Measurements from ENCODE around the gene VWCE. TPM values are rescaled to one million over a fixed set of nuclear protein-coding genes. Genes with fewer than 3 reads are reported as not detected.

VWCE gene
- total and polyA plus RNA-seq, 10 of the 15 experiments (the other 5 are each of a cell fraction or from before 2014, with no cell fraction given), result 0.10 to 4.9 (median 2.4) TPM

DNA sequence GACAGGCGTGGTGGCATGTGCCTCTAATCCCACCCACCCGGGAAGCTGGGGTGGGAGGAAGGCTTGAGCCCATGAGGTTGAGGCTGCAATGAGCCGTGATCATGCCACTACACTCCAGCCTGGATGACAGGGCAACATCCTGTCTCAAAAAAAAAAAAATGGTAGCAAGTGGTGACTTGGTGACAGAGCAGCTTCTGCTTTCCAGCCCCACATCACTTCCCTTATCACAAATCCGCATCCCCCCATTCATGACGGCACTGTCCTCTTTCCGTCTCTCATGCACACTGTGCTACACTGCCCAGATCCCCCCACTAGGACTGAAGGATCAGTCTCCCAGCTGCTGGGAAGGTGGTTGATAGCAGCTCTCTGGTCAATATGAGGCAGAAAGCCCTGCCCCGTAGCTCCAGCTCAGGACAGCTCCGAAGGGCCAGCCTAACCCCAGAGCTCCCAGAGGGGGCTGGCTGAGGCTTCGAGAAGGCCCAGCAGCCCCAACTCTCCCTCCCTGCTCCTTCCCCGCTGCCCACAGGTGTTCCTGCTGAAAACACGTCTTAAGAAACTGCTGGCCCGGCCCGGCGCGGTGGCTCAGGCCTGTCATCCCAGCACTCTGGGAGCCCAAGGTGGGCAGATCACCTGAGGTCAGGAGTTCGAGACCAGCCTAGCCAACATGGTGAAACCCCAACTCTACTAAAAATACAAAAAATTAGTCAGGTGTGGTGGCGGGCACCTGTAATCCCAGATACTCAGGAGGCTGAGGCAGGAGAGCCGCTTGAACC lies 38.2 kb downstream of the VWCE start (continued):
- TF ChIP-seq, protein P1, sequence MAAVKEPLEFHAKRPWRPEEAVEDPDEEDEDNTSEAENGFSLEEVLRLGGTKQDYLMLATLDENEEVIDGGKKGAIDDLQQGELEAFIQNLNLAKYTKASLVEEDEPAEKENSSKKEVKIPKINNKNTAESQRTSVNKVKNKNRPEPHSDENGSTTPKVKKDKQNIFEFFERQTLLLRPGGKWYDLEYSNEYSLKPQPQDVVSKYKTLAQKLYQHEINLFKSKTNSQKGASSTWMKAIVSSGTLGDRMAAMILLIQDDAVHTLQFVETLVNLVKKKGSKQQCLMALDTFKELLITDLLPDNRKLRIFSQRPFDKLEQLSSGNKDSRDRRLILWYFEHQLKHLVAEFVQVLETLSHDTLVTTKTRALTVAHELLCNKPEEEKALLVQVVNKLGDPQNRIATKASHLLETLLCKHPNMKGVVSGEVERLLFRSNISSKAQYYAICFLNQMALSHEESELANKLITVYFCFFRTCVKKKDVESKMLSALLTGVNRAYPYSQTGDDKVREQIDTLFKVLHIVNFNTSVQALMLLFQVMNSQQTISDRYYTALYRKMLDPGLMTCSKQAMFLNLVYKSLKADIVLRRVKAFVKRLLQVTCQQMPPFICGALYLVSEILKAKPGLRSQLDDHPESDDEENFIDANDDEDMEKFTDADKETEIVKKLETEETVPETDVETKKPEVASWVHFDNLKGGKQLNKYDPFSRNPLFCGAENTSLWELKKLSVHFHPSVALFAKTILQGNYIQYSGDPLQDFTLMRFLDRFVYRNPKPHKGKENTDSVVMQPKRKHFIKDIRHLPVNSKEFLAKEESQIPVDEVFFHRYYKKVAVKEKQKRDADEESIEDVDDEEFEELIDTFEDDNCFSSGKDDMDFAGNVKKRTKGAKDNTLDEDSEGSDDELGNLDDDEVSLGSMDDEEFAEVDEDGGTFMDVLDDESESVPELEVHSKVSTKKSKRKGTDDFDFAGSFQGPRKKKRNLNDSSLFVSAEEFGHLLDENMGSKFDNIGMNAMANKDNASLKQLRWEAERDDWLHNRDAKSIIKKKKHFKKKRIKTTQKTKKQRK (IDR thresholded peaks at IDR 0.05; ENCODE audit: low read depth, low read length), result no peak
- TF ChIP-seq, protein P2, sequence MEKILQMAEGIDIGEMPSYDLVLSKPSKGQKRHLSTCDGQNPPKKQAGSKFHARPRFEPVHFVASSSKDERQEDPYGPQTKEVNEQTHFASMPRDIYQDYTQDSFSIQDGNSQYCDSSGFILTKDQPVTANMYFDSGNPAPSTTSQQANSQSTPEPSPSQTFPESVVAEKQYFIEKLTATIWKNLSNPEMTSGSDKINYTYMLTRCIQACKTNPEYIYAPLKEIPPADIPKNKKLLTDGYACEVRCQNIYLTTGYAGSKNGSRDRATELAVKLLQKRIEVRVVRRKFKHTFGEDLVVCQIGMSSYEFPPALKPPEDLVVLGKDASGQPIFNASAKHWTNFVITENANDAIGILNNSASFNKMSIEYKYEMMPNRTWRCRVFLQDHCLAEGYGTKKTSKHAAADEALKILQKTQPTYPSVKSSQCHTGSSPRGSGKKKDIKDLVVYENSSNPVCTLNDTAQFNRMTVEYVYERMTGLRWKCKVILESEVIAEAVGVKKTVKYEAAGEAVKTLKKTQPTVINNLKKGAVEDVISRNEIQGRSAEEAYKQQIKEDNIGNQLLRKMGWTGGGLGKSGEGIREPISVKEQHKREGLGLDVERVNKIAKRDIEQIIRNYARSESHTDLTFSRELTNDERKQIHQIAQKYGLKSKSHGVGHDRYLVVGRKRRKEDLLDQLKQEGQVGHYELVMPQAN (conservative IDR thresholded peaks at IDR 0.05), result no peak
- TF ChIP-seq, protein P3, sequence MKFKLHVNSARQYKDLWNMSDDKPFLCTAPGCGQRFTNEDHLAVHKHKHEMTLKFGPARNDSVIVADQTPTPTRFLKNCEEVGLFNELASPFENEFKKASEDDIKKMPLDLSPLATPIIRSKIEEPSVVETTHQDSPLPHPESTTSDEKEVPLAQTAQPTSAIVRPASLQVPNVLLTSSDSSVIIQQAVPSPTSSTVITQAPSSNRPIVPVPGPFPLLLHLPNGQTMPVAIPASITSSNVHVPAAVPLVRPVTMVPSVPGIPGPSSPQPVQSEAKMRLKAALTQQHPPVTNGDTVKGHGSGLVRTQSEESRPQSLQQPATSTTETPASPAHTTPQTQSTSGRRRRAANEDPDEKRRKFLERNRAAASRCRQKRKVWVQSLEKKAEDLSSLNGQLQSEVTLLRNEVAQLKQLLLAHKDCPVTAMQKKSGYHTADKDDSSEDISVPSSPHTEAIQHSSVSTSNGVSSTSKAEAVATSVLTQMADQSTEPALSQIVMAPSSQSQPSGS (IDR thresholded peaks at IDR 0.05; ENCODE audit: low read length), result no peak
- TF ChIP-seq SMAD1 (IDR thresholded peaks at IDR 0.05; ENCODE audit: low read depth, partially characterized antibody) (no peak), MEF2B (IDR thresholded peaks at IDR 0.05; ENCODE audit: partially characterized antibody, poor library complexity, severe bottlenecking) (no peak), BRCA1 (IDR thresholded peaks at IDR 0.05; ENCODE audit: low read depth, low read length) (no peak), EGR1 (IDR thresholded peaks at IDR 0.05; ENCODE audit: borderline replicate concordance in 1 of 2, low read depth in 2 of 2, low read length in 2 of 2) (no peak), SIX5 (IDR thresholded peaks at IDR 0.05; ENCODE audit: low read depth, low read length, severe bottlenecking) (no peak), ZBED1 (IDR thresholded peaks at IDR 0.05; ENCODE audit: borderline replicate concordance) (no peak)
- TF ChIP-seq, protein P4, sequence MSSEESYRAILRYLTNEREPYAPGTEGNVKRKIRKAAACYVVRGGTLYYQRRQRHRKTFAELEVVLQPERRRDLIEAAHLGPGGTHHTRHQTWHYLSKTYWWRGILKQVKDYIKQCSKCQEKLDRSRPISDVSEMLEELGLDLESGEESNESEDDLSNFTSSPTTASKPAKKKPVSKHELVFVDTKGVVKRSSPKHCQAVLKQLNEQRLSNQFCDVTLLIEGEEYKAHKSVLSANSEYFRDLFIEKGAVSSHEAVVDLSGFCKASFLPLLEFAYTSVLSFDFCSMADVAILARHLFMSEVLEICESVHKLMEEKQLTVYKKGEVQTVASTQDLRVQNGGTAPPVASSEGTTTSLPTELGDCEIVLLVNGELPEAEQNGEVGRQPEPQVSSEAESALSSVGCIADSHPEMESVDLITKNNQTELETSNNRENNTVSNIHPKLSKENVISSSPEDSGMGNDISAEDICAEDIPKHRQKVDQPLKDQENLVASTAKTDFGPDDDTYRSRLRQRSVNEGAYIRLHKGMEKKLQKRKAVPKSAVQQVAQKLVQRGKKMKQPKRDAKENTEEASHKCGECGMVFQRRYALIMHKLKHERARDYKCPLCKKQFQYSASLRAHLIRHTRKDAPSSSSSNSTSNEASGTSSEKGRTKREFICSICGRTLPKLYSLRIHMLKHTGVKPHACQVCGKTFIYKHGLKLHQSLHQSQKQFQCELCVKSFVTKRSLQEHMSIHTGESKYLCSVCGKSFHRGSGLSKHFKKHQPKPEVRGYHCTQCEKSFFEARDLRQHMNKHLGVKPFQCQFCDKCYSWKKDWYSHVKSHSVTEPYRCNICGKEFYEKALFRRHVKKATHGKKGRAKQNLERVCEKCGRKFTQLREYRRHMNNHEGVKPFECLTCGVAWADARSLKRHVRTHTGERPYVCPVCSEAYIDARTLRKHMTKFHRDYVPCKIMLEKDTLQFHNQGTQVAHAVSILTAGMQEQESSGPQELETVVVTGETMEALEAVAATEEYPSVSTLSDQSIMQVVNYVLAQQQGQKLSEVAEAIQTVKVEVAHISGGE (CRISPR knock-in tag; IDR thresholded peaks at IDR 0.05), result no peak
- TF ChIP-seq, protein P5, sequence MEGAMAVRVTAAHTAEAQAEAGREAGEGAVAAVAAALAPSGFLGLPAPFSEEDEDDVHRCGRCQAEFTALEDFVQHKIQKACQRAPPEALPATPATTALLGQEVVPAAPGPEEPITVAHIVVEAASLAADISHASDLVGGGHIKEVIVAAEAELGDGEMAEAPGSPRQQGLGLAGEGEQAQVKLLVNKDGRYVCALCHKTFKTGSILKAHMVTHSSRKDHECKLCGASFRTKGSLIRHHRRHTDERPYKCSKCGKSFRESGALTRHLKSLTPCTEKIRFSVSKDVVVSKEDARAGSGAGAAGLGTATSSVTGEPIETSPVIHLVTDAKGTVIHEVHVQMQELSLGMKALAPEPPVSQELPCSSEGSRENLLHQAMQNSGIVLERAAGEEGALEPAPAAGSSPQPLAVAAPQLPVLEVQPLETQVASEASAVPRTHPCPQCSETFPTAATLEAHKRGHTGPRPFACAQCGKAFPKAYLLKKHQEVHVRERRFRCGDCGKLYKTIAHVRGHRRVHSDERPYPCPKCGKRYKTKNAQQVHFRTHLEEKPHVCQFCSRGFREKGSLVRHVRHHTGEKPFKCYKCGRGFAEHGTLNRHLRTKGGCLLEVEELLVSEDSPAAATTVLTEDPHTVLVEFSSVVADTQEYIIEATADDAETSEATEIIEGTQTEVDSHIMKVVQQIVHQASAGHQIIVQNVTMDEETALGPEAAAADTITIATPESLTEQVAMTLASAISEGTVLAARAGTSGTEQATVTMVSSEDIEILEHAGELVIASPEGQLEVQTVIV (IDR thresholded peaks at IDR 0.05; ENCODE audit: borderline replicate concordance, partially characterized antibody), result no peak
